Activated CD8-positive, alpha-beta memory T cell treated with anti-CD3 and anti-CD28 coated beads for 24 hours (primary cell): Measurements from ENCODE around the gene JAZF1.
"Not testable (repeated sequence)": the region's sequence is repeated elsewhere in the genome, so short reads cannot be mapped to it uniquely, and the experiment has no call there.

Experiments
- DNase-seq: peaks from one replicate; pipeline ENCODE4 v3.0.0-alpha.2; 2020

The JAZF1 gene

DNA sequence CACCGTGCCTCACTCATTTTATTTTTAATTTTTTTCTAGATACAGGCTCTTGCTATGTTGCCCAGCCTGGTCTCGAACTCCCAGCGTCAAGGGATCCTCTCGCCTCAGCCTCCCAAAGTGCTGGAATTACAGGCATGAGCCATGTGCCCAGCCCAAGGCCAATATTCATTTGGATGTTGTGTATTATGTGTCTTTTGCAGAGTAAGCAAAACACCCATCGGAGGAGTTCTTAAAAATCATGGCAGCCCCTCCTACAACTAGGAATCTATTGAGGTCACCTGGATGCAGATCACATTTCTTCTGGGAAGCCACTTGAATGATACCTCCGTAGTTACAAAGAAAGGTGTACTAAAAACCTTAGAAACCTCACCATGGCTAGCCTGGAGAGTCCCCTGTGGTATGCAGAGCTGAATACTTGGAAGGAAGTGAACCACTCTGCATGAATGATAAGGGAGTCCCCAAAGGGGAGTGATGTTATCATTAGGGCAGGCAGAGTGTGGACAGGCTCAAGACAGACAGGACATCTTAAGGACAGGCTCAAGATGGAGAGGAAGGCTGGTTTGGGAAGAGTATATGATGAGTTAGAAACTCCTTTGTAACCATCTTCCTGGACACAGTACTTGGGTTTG lies 254.9 kb downstream of the JAZF1 start:
- DNase-seq, result no peak

DNA sequence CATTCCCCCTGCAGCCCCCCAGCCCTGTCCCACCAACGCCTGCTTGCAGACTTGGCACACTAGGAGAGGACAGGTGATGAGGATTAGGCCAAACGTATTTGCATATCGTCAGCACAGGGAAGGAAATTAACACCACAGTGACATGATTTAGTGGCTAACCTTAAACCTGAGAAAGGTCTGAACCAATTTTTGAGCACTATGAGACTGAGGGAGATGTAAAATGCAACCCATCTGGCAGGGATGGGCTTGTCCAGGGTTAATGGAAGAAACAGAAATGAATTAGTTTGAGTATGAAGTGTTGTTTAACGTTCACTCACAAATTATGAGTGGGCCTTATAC lies 257.0 kb downstream of the JAZF1 start:
- DNase-seq, result no peak

DNA sequence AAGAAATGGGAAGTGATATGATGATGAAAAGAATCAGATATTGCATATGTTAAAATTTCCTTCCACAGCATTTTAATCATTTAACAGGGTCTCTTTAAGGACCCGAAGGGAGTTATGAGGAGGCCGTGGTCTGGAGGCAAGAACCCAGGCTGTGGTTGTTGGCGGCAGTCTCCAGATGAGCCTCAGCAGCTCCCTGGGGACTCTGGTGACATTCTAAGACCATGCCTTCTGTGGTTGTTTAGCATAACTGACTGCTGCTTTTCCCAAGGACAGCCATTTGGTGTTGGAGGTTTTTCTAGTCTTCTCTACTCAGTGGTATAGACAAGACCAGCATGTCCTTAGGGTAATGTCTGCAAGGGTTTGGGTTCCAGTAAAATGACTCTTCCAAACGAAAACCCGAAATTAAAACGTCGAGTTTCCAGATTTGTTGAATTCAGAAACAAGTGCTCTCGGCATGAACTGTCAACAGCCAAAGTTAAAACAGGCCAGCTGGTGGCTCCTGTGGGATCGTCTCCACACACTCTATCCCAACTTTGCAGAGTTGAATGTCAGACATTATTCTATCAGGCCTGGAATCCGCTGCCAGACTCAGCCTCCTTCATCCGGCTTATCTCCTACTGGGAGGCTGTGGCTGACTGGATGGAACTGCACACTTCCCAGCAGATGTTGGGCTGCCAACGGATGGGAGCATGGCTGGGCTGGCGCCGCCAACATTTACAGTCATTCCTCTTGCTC lies 257.5 kb downstream of the JAZF1 start:
- no peak for DNase-seq

DNA sequence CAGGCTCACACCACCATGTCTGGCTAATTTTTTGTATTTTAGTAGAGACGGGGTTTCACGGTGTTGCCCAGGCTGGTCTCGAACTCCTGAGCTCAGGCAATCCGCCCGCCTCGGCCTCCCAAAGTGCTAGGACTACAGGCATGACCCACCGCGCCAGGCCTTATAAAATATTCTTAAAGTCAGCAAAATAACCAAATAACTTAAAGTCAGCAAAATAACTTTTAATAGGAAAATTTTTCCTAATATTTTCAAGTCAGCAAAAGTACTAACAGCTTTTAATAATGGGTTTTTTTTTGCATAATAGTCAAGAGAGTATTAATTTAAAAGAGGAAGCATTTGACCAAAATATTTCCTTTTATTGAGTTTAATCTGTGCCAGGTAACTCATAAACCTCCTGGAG lies 258.2 kb downstream of the JAZF1 start:
- not testable (repeated sequence) for DNase-seq

DNA sequence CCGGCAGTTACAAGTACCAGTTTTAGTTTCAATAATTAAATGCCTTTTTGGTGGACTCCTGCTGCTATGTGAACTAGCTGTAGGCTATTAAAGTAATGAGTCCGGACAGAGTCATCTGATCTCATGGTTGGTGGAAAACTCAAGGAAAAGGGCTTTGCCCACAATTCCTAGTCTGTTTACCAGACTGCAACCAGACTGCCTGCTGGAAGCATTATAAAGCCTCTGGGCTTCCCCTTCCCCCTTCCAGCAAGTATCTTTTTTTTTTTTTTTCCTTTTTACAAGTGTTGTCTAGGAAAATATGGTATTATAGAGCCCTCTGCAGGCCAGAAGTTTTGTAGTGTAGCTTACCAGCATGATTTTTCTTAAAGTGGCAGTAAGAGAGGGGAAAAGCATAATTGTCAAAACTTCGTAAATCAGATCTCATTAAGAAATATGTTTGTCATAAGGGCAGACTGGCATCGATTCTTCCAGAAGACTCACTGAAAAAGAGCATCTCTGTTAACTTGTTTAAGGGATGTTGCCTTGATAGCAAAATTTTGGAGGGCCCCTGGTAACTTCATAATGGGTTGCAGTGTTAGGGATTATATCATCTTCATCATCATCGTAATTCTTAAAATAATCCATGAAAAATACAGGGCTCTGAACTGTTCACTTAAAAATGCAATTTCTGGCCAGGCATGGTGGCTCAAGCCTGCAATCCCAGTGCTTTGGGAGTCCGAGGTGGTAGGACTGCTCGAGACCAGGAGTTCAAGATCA lies 259.3 kb downstream of the JAZF1 start:
- DNase-seq, result no peak

DNA sequence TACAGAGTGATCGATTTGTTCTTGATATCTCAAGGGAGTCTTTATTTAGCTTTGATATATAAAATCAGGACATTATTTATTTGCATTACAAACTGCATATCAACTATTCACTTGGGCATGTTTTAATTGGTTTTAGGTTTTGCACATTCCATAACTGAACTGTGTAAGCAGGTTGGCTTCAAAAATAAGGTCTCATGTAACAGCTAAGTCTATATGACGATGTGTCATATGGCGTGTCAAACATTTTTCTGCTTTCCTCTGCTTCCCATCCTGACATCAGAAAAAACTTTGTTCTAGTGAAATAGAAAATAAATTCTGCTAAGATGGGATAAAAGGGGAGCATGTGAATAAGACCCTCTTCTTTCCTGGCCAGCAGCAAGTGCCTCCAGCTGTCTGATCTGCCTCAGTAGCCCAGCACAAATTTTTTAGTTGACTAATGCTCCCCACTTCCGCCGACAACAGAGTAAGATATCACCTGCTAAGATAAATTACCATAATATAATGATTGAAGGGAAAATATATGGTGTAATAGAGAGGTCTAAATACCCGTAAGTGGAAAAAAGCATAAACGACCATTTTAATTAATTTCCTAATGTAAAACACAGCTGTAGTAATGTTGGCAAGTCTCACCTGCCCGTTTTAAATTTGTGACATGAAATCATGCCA lies 260.2 kb downstream of the JAZF1 start:
- DNase-seq, result no peak

DNA sequence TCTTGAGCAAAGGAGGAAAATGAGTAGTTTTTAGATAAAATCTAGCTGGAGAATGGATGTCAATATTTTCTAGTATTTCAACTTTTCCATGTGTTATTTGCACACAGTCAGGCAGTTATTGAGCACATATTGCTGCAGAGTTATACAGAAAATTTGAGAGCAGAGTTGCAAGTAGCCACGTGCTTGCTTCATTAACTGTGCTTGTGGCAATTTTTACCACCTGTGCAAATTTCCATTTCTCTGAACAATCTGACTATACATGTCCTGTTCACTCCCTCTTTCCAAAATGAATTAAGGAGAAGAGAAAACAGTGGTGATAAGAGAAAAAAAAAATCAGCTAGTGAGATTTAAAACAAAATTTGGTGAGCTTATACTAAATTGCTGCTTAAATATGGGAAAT lies 262.1 kb downstream of the JAZF1 start:
- no peak for DNase-seq

DNA sequence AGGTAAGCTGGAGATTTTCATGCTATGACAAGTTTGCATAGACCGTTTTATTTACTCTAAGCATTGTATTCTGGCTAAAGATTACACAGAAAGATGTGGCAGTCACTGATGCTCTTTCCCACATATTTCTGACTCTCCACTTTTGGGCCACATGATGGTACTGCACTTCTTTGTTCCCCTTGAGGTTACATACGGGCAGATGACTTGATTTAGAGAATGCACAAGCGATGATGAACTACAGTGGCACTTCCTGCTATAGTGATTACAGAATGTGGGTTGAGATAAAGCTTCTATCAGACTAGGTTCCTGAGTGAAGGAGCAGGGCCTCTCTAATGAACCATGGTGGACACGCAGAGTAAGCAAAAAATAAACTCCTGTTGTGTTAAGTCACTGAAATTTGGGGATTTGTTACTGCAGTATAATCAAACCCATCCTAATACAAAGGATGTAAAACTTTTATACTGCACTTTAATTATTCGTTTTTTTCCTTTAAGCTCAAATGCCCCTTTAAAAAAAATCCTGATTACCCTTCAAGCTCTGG lies 262.8 kb downstream of the JAZF1 start:
- DNase-seq, result no peak

DNA sequence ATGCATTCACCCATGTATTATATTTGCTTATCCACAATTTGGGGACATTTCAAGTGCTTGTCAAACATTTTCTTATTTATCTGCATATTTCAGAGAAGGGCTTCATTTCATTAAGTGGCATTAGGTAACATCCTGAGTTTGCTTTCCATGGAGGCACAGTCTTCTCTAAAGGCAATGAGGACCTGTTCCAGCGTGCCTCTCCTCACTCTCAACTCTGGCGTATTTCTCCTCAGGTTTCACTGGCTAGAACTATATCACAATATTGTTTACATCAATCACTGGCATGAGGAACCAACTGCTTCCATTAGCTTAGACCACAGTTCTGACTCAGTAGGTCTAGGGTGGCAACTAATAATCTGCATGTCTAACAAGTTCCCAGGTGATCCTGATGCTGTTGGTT lies 263.5 kb downstream of the JAZF1 start:
- no peak for DNase-seq

DNA sequence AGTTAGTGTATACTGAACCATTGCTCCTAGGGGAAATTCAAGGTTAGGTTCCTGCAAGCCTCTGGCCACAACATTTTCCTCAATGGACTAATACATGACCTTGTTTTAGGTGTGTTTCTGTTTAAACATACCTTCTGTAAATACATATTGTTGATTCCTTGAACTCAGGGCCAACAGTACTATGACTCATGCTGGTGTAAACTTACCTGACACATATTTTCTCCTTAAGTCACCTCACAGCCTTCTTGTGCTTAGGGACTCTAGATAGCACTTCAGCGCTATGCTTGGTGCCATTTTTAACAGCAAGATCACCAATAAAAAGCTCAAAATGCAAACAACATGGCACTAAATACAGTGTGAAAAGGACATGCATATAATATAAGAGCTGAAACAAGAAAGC lies 264.2 kb downstream of the JAZF1 start:
- DNase-seq, result no peak

DNA sequence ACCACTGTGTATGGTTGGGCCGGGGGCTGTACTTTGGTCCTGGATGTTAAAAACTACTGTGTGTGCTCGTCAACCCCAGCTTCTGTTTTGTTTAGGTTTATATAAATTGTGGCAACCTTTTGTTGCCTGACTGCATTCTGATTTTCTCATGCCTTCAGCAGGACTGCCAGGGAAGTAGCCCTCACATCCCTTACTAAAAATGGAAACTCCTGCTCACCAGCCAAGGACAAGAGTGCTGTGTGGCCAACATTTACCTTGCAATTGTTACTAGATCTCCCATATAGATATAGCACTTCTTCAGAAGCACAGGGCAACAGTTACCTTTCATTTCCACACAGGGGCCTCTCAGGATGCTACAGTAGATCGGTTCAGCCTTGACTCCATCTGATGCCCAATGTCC lies 266.2 kb downstream of the JAZF1 start:
- no peak for DNase-seq

DNA sequence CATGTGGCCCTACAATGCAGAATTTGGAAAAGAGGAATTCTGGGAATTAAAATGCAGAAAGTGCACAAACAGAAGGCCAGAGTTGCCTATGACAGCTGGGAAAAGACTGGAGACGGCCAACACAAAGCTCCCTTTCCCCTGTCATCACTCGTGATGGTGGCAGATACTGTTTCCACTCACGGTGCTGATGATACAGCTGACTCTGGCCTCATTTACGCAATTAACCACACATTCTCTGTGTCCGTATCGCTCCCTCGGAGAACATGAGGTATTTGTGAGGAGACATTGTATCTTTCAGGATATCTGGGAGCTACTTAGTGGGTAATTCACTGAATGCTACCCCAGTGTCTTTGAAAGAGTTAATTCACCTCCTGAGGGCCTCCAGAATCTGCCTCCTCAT lies 267.8 kb downstream of the JAZF1 start:
- no peak for DNase-seq

DNA sequence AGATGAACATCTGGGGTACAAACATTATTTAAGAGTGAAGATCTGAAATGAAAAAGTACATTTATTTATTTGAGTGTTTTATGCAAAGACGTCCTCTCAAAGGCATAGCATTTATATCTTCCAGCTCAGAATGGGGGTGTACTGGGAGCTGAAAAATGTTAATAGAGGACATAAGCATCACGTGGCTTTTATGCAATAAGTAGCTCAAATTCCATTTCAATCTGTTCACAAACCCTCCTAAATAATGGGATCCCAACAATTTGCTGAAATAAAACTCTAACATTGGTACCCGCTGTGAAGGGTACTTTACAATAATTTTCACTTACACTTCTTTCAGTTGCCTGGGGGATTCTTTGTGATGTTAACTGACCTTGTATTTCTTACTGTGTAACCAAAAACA lies 268.7 kb downstream of the JAZF1 start:
- DNase-seq, result no peak

DNA sequence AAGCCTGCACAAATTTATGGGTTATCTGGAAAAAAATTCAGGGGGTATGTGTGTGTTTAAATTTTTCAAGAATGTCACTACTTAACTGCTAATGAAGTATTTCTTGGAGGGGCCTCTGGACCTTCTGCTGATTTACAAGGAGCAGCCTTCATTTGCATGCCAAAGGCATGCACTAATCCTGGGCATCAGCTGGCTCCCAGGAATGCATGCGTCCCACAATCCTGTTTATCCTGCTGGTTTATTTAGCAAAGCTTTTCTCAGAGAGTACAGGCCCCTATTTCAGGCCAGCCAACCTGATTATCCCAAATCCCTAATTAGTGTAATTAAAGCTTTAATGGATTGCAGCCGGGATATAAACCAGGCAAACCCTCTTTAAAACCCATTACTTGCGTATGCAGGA lies 270.3 kb downstream of the JAZF1 start:
- DNase-seq, result no peak

DNA sequence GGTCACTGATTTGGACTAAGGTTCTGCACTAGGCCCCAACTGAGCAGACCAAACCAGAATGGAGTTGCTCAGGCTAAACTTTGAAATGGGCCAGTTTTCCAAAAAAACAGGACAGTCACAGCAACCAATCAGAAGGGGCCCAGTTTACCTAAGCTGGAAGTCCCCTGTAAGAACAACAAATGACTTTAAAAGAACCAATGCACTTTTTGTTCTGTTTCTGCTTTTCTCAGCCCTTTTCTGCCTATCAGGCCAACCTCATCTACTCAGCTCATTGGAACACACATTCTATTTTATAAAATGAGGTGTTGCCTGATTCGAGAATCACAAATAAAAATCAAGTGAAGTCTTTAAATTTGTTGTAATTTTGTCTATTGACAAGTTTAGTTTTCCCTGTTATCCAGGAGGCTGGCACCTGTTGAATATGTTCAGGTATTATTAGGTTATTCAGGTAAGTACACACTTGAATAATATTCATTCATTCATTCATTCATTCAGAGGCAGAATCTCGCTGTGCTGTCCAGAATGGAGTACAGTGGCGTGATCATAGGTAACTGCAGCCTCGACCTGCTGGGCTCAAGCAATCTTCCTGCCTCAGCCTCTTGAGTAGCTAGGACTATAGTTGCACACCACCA lies 271.9 kb downstream of the JAZF1 start:
- no peak for DNase-seq

DNA sequence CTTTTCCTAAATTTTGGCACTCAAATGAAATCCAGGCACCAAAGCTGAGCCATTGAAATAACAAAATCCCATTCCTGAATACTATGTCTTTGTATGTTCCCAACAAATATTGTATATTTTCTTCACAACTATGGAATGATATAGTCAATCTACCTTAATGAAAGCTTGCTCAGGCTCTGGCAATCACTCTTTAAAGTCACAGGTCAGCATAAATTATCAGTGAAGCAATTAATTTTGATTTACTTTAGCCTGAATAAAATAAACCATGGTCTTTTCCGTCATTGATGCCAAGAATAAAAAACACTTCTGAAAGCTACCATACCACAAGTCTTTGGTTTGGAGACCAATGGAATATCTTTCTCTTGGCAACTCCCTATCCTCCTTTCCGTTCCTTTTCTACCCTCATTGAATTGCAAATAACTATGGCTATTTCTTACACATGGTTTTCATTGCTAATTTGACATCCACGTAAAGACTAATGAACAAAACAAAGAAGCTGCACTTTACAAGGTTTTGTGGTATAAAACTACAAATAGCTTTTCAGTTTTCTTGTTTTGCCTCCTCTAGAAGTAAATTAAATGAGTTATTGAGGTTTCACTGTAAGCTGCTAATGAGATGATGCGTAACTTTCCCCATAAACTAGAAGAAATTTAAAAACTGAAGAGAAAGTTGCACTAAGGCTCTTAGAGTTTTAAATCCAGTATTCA lies 274.1 kb downstream of the JAZF1 start:
- no peak for DNase-seq

DNA sequence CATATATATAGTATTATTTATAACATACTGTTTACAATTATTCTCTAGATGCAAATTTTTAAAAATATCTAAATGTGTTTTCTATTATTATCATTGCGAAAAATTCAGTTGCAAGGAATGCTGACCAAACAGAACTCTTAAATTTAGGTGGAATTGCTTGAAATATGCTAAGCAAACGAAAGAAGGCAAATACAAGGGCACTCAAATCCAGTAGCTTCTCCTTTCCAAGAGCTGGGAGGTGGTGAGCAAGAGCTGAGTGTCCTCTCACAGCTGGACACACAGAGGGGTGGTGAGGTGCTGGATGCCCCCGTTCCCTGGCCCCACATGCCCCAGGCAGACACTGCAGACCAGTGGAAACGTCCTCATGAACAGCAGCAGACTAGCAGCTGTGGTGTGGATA lies 274.6 kb downstream of the JAZF1 start:
- DNase-seq, result no peak

DNA sequence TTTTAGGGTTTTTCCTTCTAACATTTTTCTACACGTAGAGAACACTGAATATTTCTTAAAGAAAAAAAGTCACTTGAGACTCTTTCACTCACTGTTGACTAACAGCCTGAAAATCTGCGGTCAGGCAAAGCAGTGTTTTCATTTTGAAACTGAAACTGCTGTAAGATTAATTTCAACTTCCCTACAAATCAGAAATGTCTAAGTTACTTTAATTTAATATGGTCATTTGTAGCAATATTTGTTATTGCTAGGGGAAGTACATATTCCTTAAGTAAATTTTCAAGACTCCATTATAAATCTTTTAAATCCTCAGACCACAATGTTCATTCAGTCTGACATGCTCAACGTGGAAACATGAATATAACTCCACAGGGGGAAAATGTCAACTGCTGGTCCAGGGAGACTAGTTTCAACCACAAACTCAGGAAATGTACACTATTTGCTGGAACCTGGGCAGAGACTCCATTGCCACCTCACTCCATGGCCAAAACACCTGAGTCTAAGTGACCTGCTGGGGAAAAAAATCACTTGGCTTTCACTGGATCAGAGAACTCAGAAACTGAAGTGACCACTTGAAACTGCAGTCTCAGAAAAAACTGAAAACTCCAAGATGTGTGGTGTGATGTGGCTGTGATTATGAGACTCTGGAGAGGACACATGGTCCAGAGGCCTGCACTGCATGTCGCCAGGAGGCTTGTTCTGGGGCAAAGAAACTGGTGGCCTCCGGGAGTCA lies 279.4 kb downstream of the JAZF1 start:
- DNase-seq, result no peak

DNA sequence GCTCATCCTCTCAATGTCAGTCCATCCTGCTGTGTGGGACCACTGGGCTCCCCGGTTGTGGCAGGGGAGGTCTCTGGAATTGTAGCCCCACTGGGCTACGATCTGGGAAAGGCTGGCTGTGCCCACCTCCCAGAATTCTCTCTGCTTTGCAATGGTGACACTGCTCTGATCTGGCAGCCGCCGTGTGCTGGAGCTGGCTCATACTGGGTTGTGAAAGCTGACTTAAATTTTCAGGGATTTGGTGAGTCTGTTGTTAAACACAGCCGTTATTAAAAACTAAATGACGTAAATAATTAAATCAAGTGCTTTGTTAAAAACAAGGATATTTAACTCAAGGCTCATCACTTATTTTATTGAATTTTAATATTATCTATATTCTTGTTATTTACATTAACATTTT lies 280.6 kb downstream of the JAZF1 start:
- DNase-seq, result no peak

DNA sequence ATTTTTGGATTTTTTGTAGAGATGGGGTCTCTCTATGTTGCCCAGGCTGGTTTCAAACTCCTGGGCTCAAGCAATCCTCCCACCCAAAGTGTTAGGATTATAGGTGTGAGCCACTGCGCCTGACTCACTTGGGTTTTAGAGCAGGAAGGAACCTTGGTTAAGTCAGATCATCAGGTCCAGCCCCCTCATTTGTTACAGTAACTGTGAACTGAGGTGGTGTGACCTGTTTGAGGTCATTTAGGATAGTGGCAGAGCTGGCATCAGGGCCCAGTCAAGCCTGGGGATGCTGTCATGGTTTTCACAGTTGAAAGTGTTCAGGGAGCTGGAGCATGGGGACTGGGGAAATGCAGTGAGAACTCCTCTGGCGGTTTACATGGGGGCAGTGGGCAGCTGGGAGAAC lies 281.0 kb downstream of the JAZF1 start:
- DNase-seq, result no peak

DNA sequence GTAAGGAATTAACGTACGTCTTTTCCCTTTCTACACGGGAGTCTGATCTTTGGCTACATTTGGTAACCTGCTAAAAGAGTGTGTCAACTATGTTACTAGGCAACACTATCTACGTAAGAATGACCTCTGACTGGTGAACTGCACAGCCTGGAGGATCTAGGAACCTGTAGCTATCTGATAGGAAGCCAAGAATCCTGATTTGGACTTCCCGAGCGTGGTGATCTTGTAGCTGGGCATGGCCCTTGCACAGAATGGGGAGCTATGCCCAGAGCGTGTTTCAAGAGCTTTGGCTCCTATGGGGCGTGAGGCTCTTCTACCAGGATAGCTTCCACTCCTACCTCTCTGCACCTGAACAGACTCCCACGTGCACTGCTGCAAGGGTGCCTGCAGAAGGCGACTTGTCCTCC lies 283.2 kb downstream of the JAZF1 start:
- DNase-seq, result no peak

DNA sequence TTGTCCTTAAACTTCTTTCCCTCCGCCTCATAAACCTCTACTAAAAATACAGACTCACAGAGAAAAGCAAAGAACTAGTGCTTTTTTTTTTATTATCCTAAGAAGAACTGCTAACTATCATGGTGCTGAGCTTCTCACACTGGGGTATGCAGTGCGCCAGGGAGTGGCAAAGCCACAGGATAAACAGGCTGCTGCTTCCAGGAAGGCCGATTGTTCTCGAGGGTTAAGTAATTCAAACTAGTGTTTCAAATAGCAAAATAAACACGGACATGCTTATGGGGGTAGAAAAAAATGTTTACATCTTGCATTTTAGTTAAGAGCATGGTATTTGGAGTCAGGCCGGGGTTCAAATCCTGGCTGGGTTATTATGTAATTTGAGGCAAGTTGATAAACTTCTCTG lies 283.6 kb downstream of the JAZF1 start:
- no peak for DNase-seq
